HAP-1 (cell line): ENCODE results near the gene TMEM11.

ENCODE experiments used
- DNase-seq, 2 experiments: peaks; one replicate each; pipeline ENCODE4 v3.0.0-alpha.2; 2016 to 2020; ENCODE audit warnings: low spot score in 2 of 2
- H3K27me3 ChIP-seq: fragments of 250-450 bp; sonication (Bioruptor Pico); 2 replicates; pipeline ENCODE4 v1.5.1; 2020; ENCODE audit warnings: low read depth, mild to moderate bottlenecking, moderate library complexity
- H3K36me3 ChIP-seq: fragments of 250-450 bp; sonication (Bioruptor Pico); replicated peaks from 2 replicates; pipeline ENCODE4 v1.5.1; 2020; ENCODE audit warnings: mild to moderate bottlenecking
- H3K4me1 ChIP-seq: fragments of 250-450 bp; sonication (Bioruptor Pico); 2 replicates; pipeline ENCODE4 v1.5.1; 2020; ENCODE audit warnings: mild to moderate bottlenecking
- H3K4me3 ChIP-seq: fragments of 250-450 bp; sonication (Bioruptor Pico); 2 replicates; pipeline ENCODE4 v1.5.1; 2020; ENCODE audit warnings: mild to moderate bottlenecking, moderate library complexity
- H3K9me3 ChIP-seq: fragments of 250-450 bp; sonication (Bioruptor Pico); 2 replicates; pipeline ENCODE4 v1.5.1; 2020; ENCODE audit warnings: mild to moderate bottlenecking, moderate library complexity
- in situ Hi-C: fragments of 300-500 bp; cut with MboI; formaldehyde crosslinking; loops from 3 replicates; pipeline ENCODE4 v1.14.3; 2020; ENCODE audit warnings: low sequenced_read_pairs, inconsistent platforms, mixed read lengths

TMEM11 gene

GRCh38 chr17:21211825-21212479 lies 2.0 kb downstream of the TMEM11 start:
- no peak for DNase-seq
- Histone ChIP-seq H3K9me3 (no peaks in the 10 kb centered on the region), H3K36me3 (peaks cover 40% of the 10 kb centered on the region), H3K27me3 (no peaks in the 10 kb centered on the region), H3K4me3 (no peak overlapping the region; the same call in 1 of the 2 replicates), H3K4me1 (peaks cover 25% of the 10 kb centered on the region)
- in situ Hi-C loops = no loop called here

GRCh38 chr17:21210411-21211076 lies 3.4 kb downstream of the TMEM11 start:
- in situ Hi-C loops = no loop called here
- DNase-seq = peak; percentile 38 to 42
- Histone ChIP-seq H3K27me3 (no peaks in the 10 kb centered on the region), H3K4me3 (no peak overlapping the region), H3K36me3 (peaks cover 43% of the 10 kb centered on the region), H3K9me3 (no peaks in the 10 kb centered on the region), H3K4me1 (peaks cover 25% of the 10 kb centered on the region)

- Histone ChIP-seq H3K4me3 (no peak overlapping the region), H3K36me3 (peaks cover 43% of the 10 kb centered on the region), H3K27me3 (no peaks in the 10 kb centered on the region), H3K9me3 (no peaks in the 10 kb centered on the region), H3K4me1 (peaks cover 25% of the 10 kb centered on the region)
- no peak for DNase-seq
- in situ Hi-C loops = no loop called here
Measured at GRCh38 chr17:21209511-21210175, 4.3 kb downstream of the TMEM11 start.

- in situ Hi-C loops = no loop called here
- Histone ChIP-seq H3K4me3 (no peak overlapping the region), H3K36me3 (peaks cover 38% of the 10 kb centered on the region), H3K9me3 (no peaks in the 10 kb centered on the region), H3K4me1 (peaks cover 29% of the 10 kb centered on the region), H3K27me3 (no peaks in the 10 kb centered on the region)
- no peak for DNase-seq
Measured at GRCh38 chr17:21208352-21208751, 5.6 kb downstream of the TMEM11 start.

GRCh38 chr17:21204935-21205334 lies 9.0 kb downstream of the TMEM11 start:
- no peak for DNase-seq
- Histone ChIP-seq H3K4me3 (no peak overlapping the region), H3K36me3 (peaks cover 20% of the 10 kb centered on the region), H3K27me3 (no peaks in the 10 kb centered on the region), H3K4me1 (peaks cover 12% of the 10 kb centered on the region), H3K9me3 (no peaks in the 10 kb centered on the region)
- in situ Hi-C loops = no loop called here

GRCh38 chr17:21202512-21202911 lies 11.4 kb downstream of the TMEM11 start:
- peaks cover 15% of the 10 kb centered on the region for H3K36me3 ChIP-seq
- in situ Hi-C loops = no loop called here
- no peak overlapping the region for H3K4me3 ChIP-seq
- no peaks in the 10 kb centered on the region for H3K27me3 ChIP-seq
- no peaks in the 10 kb centered on the region for H3K9me3 ChIP-seq
- peaks cover 12% of the 10 kb centered on the region for H3K4me1 ChIP-seq
- DNase-seq = no peak

GRCh38 chr17:21201874-21202273 lies 12.1 kb downstream of the TMEM11 start:
- peaks cover 12% of the 10 kb centered on the region for H3K4me1 ChIP-seq
- H3K36me3 ChIP-seq = peaks cover 17% of the 10 kb centered on the region
- H3K9me3 ChIP-seq = no peaks in the 10 kb centered on the region
- in situ Hi-C loops = no loop called here
- H3K4me3 ChIP-seq = no peak overlapping the region
- DNase-seq = no peak
- no peaks in the 10 kb centered on the region for H3K27me3 ChIP-seq

GRCh38 chr17:21201298-21201595 lies 12.7 kb downstream of the TMEM11 start:
- DNase-seq = no peak
- no peaks in the 10 kb centered on the region for H3K27me3 ChIP-seq
- H3K36me3 ChIP-seq = peaks cover 17% of the 10 kb centered on the region
- H3K4me3 ChIP-seq = no peak overlapping the region
- in situ Hi-C loops = no loop called here
- peaks cover 12% of the 10 kb centered on the region for H3K4me1 ChIP-seq
- H3K9me3 ChIP-seq = no peaks in the 10 kb centered on the region

GRCh38 chr17:21200590-21201297 lies 13.2 kb downstream of the TMEM11 start:
- no peak for DNase-seq
- H3K4me1 ChIP-seq = peaks cover 12% of the 10 kb centered on the region
- H3K4me3 ChIP-seq = no peak overlapping the region
- in situ Hi-C loops = no loop called here
- no peaks in the 10 kb centered on the region for H3K9me3 ChIP-seq
- H3K27me3 ChIP-seq = no peaks in the 10 kb centered on the region
- peaks cover 17% of the 10 kb centered on the region for H3K36me3 ChIP-seq

- peaks cover 17% of the 10 kb centered on the region for H3K36me3 ChIP-seq
- DNase-seq = no peak
- no peak overlapping the region for H3K4me3 ChIP-seq
- no peaks in the 10 kb centered on the region for H3K9me3 ChIP-seq
- no peaks in the 10 kb centered on the region for H3K27me3 ChIP-seq
- peaks cover 7% of the 10 kb centered on the region for H3K4me1 ChIP-seq
- in situ Hi-C loops = no loop called here
Measured at GRCh38 chr17:21199856-21200255, 14.1 kb downstream of the TMEM11 start.

- in situ Hi-C loops = no loop called here
- H3K4me1 ChIP-seq = peaks cover 2% of the 10 kb centered on the region; the same call in 1 of the 2 replicates
- no peaks in the 10 kb centered on the region for H3K9me3 ChIP-seq
- H3K27me3 ChIP-seq = no peaks in the 10 kb centered on the region
- no peak overlapping the region for H3K4me3 ChIP-seq
- DNase-seq = peak in 1 of 2 experiments; percentile 13
- peaks cover 17% of the 10 kb centered on the region for H3K36me3 ChIP-seq
Measured at GRCh38 chr17:21199311-21199710, 14.7 kb downstream of the TMEM11 start.

GRCh38 chr17:21198411-21198810 lies 15.6 kb downstream of the TMEM11 start:
- no peak for DNase-seq
- H3K4me3 ChIP-seq = no peak overlapping the region
- H3K36me3 ChIP-seq = peaks cover 17% of the 10 kb centered on the region
- no peaks in the 10 kb centered on the region for H3K27me3 ChIP-seq
- in situ Hi-C loops = no loop called here
- peaks cover 2% of the 10 kb centered on the region; the same call in 1 of the 2 replicates for H3K4me1 ChIP-seq
- no peaks in the 10 kb centered on the region for H3K9me3 ChIP-seq

- peaks cover 19% of the 10 kb centered on the region for H3K36me3 ChIP-seq
- H3K4me1 ChIP-seq = peaks cover 2% of the 10 kb centered on the region; the same call in 1 of the 2 replicates
- no peak overlapping the region for H3K4me3 ChIP-seq
- DNase-seq = no peak
- no peaks in the 10 kb centered on the region for H3K9me3 ChIP-seq
- in situ Hi-C loops = no loop called here
- H3K27me3 ChIP-seq = no peaks in the 10 kb centered on the region
Measured at GRCh38 chr17:21196126-21196525, 17.8 kb downstream of the TMEM11 start.

- in situ Hi-C loops = no loop called here
- Histone ChIP-seq H3K4me3 (no peak overlapping the region), H3K4me1 (no peaks in the 10 kb centered on the region), H3K9me3 (no peaks in the 10 kb centered on the region), H3K36me3 (peaks cover 19% of the 10 kb centered on the region), H3K27me3 (no peaks in the 10 kb centered on the region)
- DNase-seq = no peak
Measured at GRCh38 chr17:21194703-21195102, 19.3 kb downstream of the TMEM11 start.
